CD4-positive, alpha-beta T cell (primary cell): ENCODE data around the gene C1orf198. TPM values are rescaled to one million over a fixed set of nuclear protein-coding genes. Genes with fewer than 3 reads are reported as not detected.

Source experiments
- ATAC-seq: fragments of 200-7000 bp; cut with Tn5 transposase; one replicate; pipeline ENCODE4 v1.10.0; 2022; ENCODE audit warnings: mild to moderate bottlenecking; ENCODE audit not compliant: poor library complexity
- CTCF ChIA-PET: fragments of 350-600 bp; sonication (Branson Sonifier 250); formaldehyde crosslinking; loops from one replicate; lab custom pipeline; 2021; ENCODE audit warnings: antibody characterized with exemption, inconsistent platforms; lab: Charles Lee
- POLR2A ChIA-PET: fragments of 350-600 bp; sonication (Branson Sonifier 250); formaldehyde crosslinking; loops from one replicate; lab custom pipeline; 2021; ENCODE audit warnings: antibody characterized with exemption, inconsistent platforms; lab: Charles Lee
- DNase-seq, 14 experiments: peaks; one replicate each; pipeline ENCODE4 v3.0.0-alpha.2; 2013 to 2020; ENCODE audit warnings: mixed read lengths in 2 of 14
- H3K27ac ChIP-seq, 2 donors: one replicate each; pipeline versions ENCODE4 v1.5.1 to v1.7.0; 2013; ENCODE audit warnings: low read length in 2 of 2, low read depth in 1 of 2, mild to moderate bottlenecking in 1 of 2
- H3K27me3 ChIP-seq, 2 experiments: 1 replicate in 1 of 2; 2 replicates in 1 of 2; pipeline versions ENCODE4 v1.6.1 to v1.7.0; 2013; ENCODE audit warnings: low read length in 2 of 2, control low read depth in 1 of 2, mild to moderate bottlenecking in 1 of 2, moderate library complexity in 1 of 2; ENCODE audit not compliant: insufficient read depth in 2 of 2, control insufficient read depth in 1 of 2
- H3K36me3 ChIP-seq: one replicate; pipeline ENCODE4 v1.6.1; 2013; ENCODE audit warnings: low read length, control low read depth; ENCODE audit not compliant: insufficient read depth
- H3K4me1 ChIP-seq: one replicate; pipeline ENCODE4 v1.6.1; 2013; ENCODE audit warnings: low read length, control low read depth; ENCODE audit not compliant: insufficient read depth
- H3K4me3 ChIP-seq: one replicate; pipeline ENCODE4 v1.5.1; 2013; ENCODE audit warnings: mild to moderate bottlenecking, low read length, moderate library complexity
- H3K9me3 ChIP-seq, 2 experiments: 1 replicate in 1 of 2; 2 replicates in 1 of 2; pipeline versions ENCODE4 v1.6.1 to v1.7.0; 2013; ENCODE audit warnings: low read length in 2 of 2, mild to moderate bottlenecking in 2 of 2, control low read depth in 1 of 2, moderate library complexity in 1 of 2; ENCODE audit not compliant: control insufficient read depth in 1 of 2, insufficient read depth in 1 of 2
- H3K27ac Mint-ChIP-seq: one replicate; pipeline ENCODE4 v1.8.0; 2020; ENCODE audit warnings: mixed read lengths
- H3K27me3 Mint-ChIP-seq: one replicate; pipeline ENCODE4 v1.8.0; 2021; ENCODE audit warnings: mixed read lengths
- H3K36me3 Mint-ChIP-seq: one replicate; pipeline ENCODE4 v1.8.0; 2021; ENCODE audit warnings: low read depth, mixed read lengths
- H3K4me1 Mint-ChIP-seq: one replicate; pipeline ENCODE4 v1.8.0; 2021; ENCODE audit warnings: low read depth, mixed read lengths
- H3K4me3 Mint-ChIP-seq: one replicate; pipeline ENCODE4 v1.8.0; 2020; ENCODE audit warnings: mild to moderate bottlenecking, mixed read lengths
- H3K9me3 Mint-ChIP-seq: one replicate; pipeline ENCODE4 v1.8.0; 2020; ENCODE audit warnings: mixed read lengths
- intact Hi-C, 2 experiments: fragments of 100-400 bp; cut with DNase I in 1 of 2; cut with micrococcal nuclease in 1 of 2; formaldehyde crosslinking; loops; one replicate each; pipeline versions ENCODE4 v1.15.1 to v1.9.0; 2023 to 2025; cut with DNase I, micrococcal nuclease
- total RNA-seq, 174 experiments: library from RNA in 2 of 174; stranded (reverse) in 2 of 174; gene quantifications; one replicate each; pipeline ENCODE4 v1.2.3 and lab custom pipeline; 2021 to 2026
- TF ChIP-seq, protein P1 (sequence below): fragments of 200-600 bp; IDR thresholded peaks from one replicate; pipeline ENCODE4 v1.8.0; 2022; ENCODE audit warnings: antibody characterized with exemption, mild to moderate bottlenecking

Gene C1orf198
- total RNA-seq, 2 experiments from 2014 or later, result 2.2 TPM

- Mint-ChIP-seq H3K9me3 (no peaks in the 10 kb centered on the region), H3K27me3 (peaks cover 14% of the 10 kb centered on the region), H3K27ac (no peak overlapping the region), H3K4me1 (no peaks in the 10 kb centered on the region), H3K4me3 (no peak overlapping the region), H3K36me3 (no peaks in the 10 kb centered on the region)
- Histone ChIP-seq H3K9me3 (no peaks in the 10 kb centered on the region), H3K27ac (no peak overlapping the region), H3K36me3 (no peaks in the 10 kb centered on the region), H3K4me3 (no peak overlapping the region), H3K27me3 (peaks cover 0 to 2% of the 10 kb centered on the region in 2 experiments), H3K4me1 (no peaks in the 10 kb centered on the region)
- TF ChIP-seq, protein P1, sequence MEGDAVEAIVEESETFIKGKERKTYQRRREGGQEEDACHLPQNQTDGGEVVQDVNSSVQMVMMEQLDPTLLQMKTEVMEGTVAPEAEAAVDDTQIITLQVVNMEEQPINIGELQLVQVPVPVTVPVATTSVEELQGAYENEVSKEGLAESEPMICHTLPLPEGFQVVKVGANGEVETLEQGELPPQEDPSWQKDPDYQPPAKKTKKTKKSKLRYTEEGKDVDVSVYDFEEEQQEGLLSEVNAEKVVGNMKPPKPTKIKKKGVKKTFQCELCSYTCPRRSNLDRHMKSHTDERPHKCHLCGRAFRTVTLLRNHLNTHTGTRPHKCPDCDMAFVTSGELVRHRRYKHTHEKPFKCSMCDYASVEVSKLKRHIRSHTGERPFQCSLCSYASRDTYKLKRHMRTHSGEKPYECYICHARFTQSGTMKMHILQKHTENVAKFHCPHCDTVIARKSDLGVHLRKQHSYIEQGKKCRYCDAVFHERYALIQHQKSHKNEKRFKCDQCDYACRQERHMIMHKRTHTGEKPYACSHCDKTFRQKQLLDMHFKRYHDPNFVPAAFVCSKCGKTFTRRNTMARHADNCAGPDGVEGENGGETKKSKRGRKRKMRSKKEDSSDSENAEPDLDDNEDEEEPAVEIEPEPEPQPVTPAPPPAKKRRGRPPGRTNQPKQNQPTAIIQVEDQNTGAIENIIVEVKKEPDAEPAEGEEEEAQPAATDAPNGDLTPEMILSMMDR, result no peak
- ChIA-PET POLR2A (no interaction called here), CTCF (no interaction called here)
- intact Hi-C loops, result no loop called here
- ATAC-seq (no peak), DNase-seq (no peak)
These were observed 23.7 kb upstream of the C1orf198 start for GRCh38 chr1:230892018-230892491.

DNA sequence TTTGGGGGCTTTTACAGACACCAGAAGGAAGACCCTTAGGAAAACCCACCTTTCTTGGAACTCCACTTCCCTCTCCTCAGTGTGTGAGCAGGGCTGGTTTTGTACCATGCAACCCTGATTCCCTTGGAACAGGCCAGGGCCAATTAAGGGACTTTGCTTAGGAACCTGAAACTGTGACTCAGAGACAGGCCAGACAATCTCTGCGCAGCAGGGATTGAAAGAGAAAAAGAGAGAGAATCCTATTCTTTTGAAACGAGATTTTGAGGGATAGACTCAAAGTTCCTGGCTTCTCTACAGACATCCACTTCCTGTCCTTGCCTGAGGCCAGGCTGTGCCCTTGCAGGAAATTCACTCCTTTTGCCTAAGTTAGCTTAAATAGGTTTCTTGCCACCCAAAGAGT, 23.1 kb upstream of the C1orf198 start:
- ChIA-PET CTCF (no interaction called here), POLR2A (no interaction called here)
- no peak overlapping the region for H3K4me3 Mint-ChIP-seq
- Histone ChIP-seq H3K36me3 (no peaks in the 10 kb centered on the region), H3K4me3 (no peak overlapping the region), H3K27ac (no peak overlapping the region), H3K9me3 (no peaks in the 10 kb centered on the region), H3K27me3 (peaks cover 0 to 2% of the 10 kb centered on the region in 2 experiments), H3K4me1 (no peaks in the 10 kb centered on the region)
- no peaks in the 10 kb centered on the region for H3K36me3 Mint-ChIP-seq
- no peak overlapping the region for H3K27ac Mint-ChIP-seq
- TF ChIP-seq, protein P1, result no peak
- no peaks in the 10 kb centered on the region for H3K4me1 Mint-ChIP-seq
- ATAC-seq (no peak), DNase-seq (no peak)
- H3K27me3 Mint-ChIP-seq, result peaks cover 14% of the 10 kb centered on the region
- intact Hi-C loops, result no loop called here
- no peaks in the 10 kb centered on the region for H3K9me3 Mint-ChIP-seq

- H3K4me1 ChIP-seq, result no peaks in the 10 kb centered on the region
- Mint-ChIP-seq H3K36me3 (no peaks in the 10 kb centered on the region), H3K27me3 (peaks cover 67% of the 10 kb centered on the region), H3K4me3 (no peak overlapping the region), H3K4me1 (no peaks in the 10 kb centered on the region), H3K9me3 (no peaks in the 10 kb centered on the region), H3K27ac (no peak overlapping the region)
- no peak for ATAC-seq
- TF ChIP-seq, protein P1, result no peak
- H3K9me3 ChIP-seq, result peaks cover 0 to 13% of the 10 kb centered on the region in 2 experiments
- H3K4me3 ChIP-seq, result no peak overlapping the region
- POLR2A ChIA-PET, result no interaction called here
- H3K27me3 ChIP-seq, result peaks cover 10 to 18% of the 10 kb centered on the region in 2 experiments
- H3K36me3 ChIP-seq, result no peaks in the 10 kb centered on the region
- no peak for DNase-seq
- CTCF ChIA-PET, result no interaction called here
- intact Hi-C loops, result no loop called here
- no peak overlapping the region for H3K27ac ChIP-seq
These were observed 16.3 kb upstream of the C1orf198 start for GRCh38 chr1:230884646-230885045.
